Colonic mucosa (tissue), 4 donors: Measurements from ENCODE around the gene STUB1. TPM values are rescaled to one million over a fixed set of nuclear protein-coding genes. Genes with fewer than 3 reads are reported as not detected.
A peak's percentile ranks its signal among the peaks of the same experiment; 100 is the strongest.

Source experiments
- DNase-seq: peaks from one replicate; pipeline ENCODE4 v3.0.0-alpha.2; 2020
- H3K27ac ChIP-seq: fragments of 200-600 bp; one replicate; pipeline ENCODE4 v1.8.0; 2021
- H3K27me3 ChIP-seq: fragments of 200-600 bp; one replicate; pipeline ENCODE4 v1.8.0; 2021
- H3K36me3 ChIP-seq: fragments of 200-600 bp; one replicate; pipeline ENCODE4 v1.8.0; 2021
- H3K4me1 ChIP-seq: fragments of 200-600 bp; one replicate; pipeline ENCODE4 v1.8.0; 2021; ENCODE audit warnings: mild to moderate bottlenecking
- H3K4me3 ChIP-seq: fragments of 200-600 bp; one replicate; pipeline ENCODE4 v1.8.0; 2021
- H3K9ac ChIP-seq, 2 donors: one replicate each; pipeline ENCODE4 v1.7.0; 2013; ENCODE audit warnings: control low read depth in 2 of 2, low read depth in 2 of 2, low read length in 2 of 2
- H3K9me3 ChIP-seq: fragments of 200-600 bp; one replicate; pipeline ENCODE4 v1.8.0; 2021
- CTCF ChIP-seq: fragments of 200-600 bp; IDR thresholded peaks from one replicate; pipeline ENCODE4 v1.8.0; 2022; ENCODE audit warnings: antibody characterized with exemption, mild to moderate bottlenecking
- intact Hi-C: fragments of 100-400 bp; cut with DNase I; formaldehyde crosslinking; loops from one replicate; pipeline ENCODE4 v1.14.1; 2022
- total RNA-seq, 2 donors: library from RNA; stranded (reverse); fragmentation: NEBNext Ultra II Directional in 1 of 2; extraction: Animal tissue kit (Norgen Biotek cat#: 25700) in 1 of 2; gene quantifications; one replicate each; pipeline ENCODE4 v1.2.1, GENCODE V29; 2021
- donor health status: healthy.
- donor health status: DM: no; HTN: no; CAD: no.
- donor health status: DM: no; HTN: no; CAD: no.

Gene STUB1
- total RNA-seq, 2 donors from 2014 or later, result 96.7 to 159 TPM

- peaks cover 9% of the 10 kb centered on the region for H3K27me3 ChIP-seq
- no peak overlapping the region for H3K27ac ChIP-seq
- intact Hi-C loops, result no loop called here
- H3K4me1 ChIP-seq, result peaks cover 20% of the 10 kb centered on the region
- no peak overlapping the region for H3K4me3 ChIP-seq
- no peaks in the 10 kb centered on the region for H3K36me3 ChIP-seq
- DNase-seq, result no peak
- TF ChIP-seq CTCF, result no peak
- H3K9ac ChIP-seq, result no peak overlapping the region
- H3K9me3 ChIP-seq, result no peaks in the 10 kb centered on the region
Measured at GRCh38 chr16:724188-725040, 44.2 kb downstream of the STUB1 start.

- peaks cover 9% of the 10 kb centered on the region for H3K27me3 ChIP-seq
- no peak overlapping the region for H3K9ac ChIP-seq
- intact Hi-C loops, result no loop called here
- H3K4me3 ChIP-seq, result no peak overlapping the region
- H3K9me3 ChIP-seq, result no peaks in the 10 kb centered on the region
- H3K4me1 ChIP-seq, result peaks cover 16% of the 10 kb centered on the region
- H3K36me3 ChIP-seq, result no peaks in the 10 kb centered on the region
- DNase-seq, result no peak
- TF ChIP-seq CTCF, result no peak
- no peak overlapping the region for H3K27ac ChIP-seq
Measured at GRCh38 chr16:725041-725376, 44.8 kb downstream of the STUB1 start.

GRCh38 chr16:725463-726187, 45.4 kb downstream of the STUB1 start:
- Histone ChIP-seq H3K27me3 (peaks cover 9% of the 10 kb centered on the region), H3K9ac (no peak overlapping the region), H3K36me3 (no peaks in the 10 kb centered on the region), H3K4me3 (no peak overlapping the region), H3K9me3 (no peaks in the 10 kb centered on the region), H3K27ac (no peak overlapping the region), H3K4me1 (peaks cover 13% of the 10 kb centered on the region)
- DNase-seq, result no peak
- TF ChIP-seq CTCF, result no peak
- intact Hi-C loops, result no loop called here

GRCh38 chr16:726188-726437, 45.9 kb downstream of the STUB1 start:
- no peak overlapping the region for H3K9ac ChIP-seq
- no peak overlapping the region for H3K4me3 ChIP-seq
- no peaks in the 10 kb centered on the region for H3K36me3 ChIP-seq
- intact Hi-C loops, result no loop called here
- no peaks in the 10 kb centered on the region for H3K9me3 ChIP-seq
- no peak overlapping the region for H3K27ac ChIP-seq
- TF ChIP-seq CTCF, result no peak
- peaks cover 9% of the 10 kb centered on the region for H3K27me3 ChIP-seq
- DNase-seq, result no peak
- H3K4me1 ChIP-seq, result peaks cover 13% of the 10 kb centered on the region

GRCh38 chr16:726438-727290, 46.5 kb downstream of the STUB1 start, which contains the start of the genes CCDC78 and HAGHL:
Gene CCDC78, minus strand, starts transcription at chr16:726443. Its CDS starts 76 bp downstream, at chr16:726367.
Gene HAGHL, plus strand, starts transcription at chr16:727106. Its CDS starts 404 bp downstream, at chr16:727510.
- Histone ChIP-seq H3K9ac (peak within 1 kb of the TSS; percentile 12 to 16), H3K27me3 (peaks cover 9% of the 10 kb centered on the region), H3K27ac (no peak within 1 kb of the TSS), H3K4me3 (peak within 1 kb of the TSS; percentile 42), H3K36me3 (no peaks in the 10 kb centered on the region), H3K4me1 (peaks cover 13% of the 10 kb centered on the region), H3K9me3 (no peaks in the 10 kb centered on the region)
- DNase-seq, result peak; percentile 80
- TF ChIP-seq CTCF, result no peak
- intact Hi-C loops, result no loop called here
